Endothelial cell of hepatic sinusoid (primary cell): ENCODE results near the gene DMRTC2.

ENCODE experiments used
- in situ Hi-C: cut with HindIII; loops from 2 replicates; pipeline ENCODE4 v1.10.0; 2017; ENCODE audit warnings: low sequenced_read_pairs

DMRTC2 gene

GRCh38 chr19:41887711-41888382, 43.0 kb downstream of the DMRTC2 start:
- in situ Hi-C loops = no loop called here

- in situ Hi-C loops = no loop called here
Observed at GRCh38 chr19:41888926-41889325, 44.1 kb downstream of the DMRTC2 start.

- in situ Hi-C loops = loop anchor here (10.0 kb wide), 1 partner anchor 65 kb away; the partner anchor contains the start of gene RABAC1
Observed at GRCh38 chr19:41889896-41890295, 45.1 kb downstream of the DMRTC2 start.

- in situ Hi-C loops = loop anchor here (10.0 kb wide), 1 partner anchor 64 kb away; the partner anchor contains the start of gene RABAC1
Observed at GRCh38 chr19:41890936-41891335, 46.1 kb downstream of the DMRTC2 start.

- in situ Hi-C loops = loop anchor here (10.0 kb wide), 1 partner anchor 62 kb away; the partner anchor contains the start of gene RABAC1
Observed at GRCh38 chr19:41892173-41892902, 47.5 kb downstream of the DMRTC2 start.

GRCh38 chr19:41893899-41894298, 49.1 kb downstream of the DMRTC2 start:
- in situ Hi-C loops = loop anchor here (10.0 kb wide), 1 partner anchor 61 kb away; the partner anchor contains the start of gene RABAC1

- in situ Hi-C loops = loop anchor here (10.0 kb wide), 1 partner anchor 60 kb away; the partner anchor contains the start of gene RABAC1
Observed at GRCh38 chr19:41894350-41894749, 49.5 kb downstream of the DMRTC2 start.

GRCh38 chr19:41895745-41896580, 51.1 kb downstream of the DMRTC2 start:
- in situ Hi-C loops = loop anchor here (10.0 kb wide), 1 partner anchor 59 kb away; the partner anchor contains the start of gene RABAC1

GRCh38 chr19:41896581-41896942, 51.7 kb downstream of the DMRTC2 start:
- in situ Hi-C loops = loop anchor here (10.0 kb wide), 1 partner anchor 58 kb away; the partner anchor contains the start of gene RABAC1

GRCh38 chr19:41897181-41897580, 52.3 kb downstream of the DMRTC2 start:
- in situ Hi-C loops = loop anchor here (10.0 kb wide), 1 partner anchor 58 kb away; the partner anchor contains the start of gene RABAC1

GRCh38 chr19:41897820-41898219, 53.0 kb downstream of the DMRTC2 start:
- in situ Hi-C loops = loop anchor here (10.0 kb wide), 1 partner anchor 57 kb away; the partner anchor contains the start of gene RABAC1

- in situ Hi-C loops = loop anchor here (10.0 kb wide), 1 partner anchor 57 kb away; the partner anchor contains the start of gene RABAC1
Observed at GRCh38 chr19:41898235-41898634, 53.4 kb downstream of the DMRTC2 start.
